HG02943 (cell line): ENCODE data around the gene ADD3.
"Not testable (repeated sequence)": the region's sequence is repeated elsewhere in the genome, so short reads cannot be mapped to it uniquely, and the experiment has no call there.

Source experiments
- ATAC-seq: cut with Tn5 transposase; IDR thresholded peaks from one replicate; pipeline ENCODE4 v1.9.1; 2021; ENCODE audit warnings: mild to moderate bottlenecking, low read depth, moderate library complexity; ENCODE audit not compliant: unreplicated experiment

Gene ADD3

DNA sequence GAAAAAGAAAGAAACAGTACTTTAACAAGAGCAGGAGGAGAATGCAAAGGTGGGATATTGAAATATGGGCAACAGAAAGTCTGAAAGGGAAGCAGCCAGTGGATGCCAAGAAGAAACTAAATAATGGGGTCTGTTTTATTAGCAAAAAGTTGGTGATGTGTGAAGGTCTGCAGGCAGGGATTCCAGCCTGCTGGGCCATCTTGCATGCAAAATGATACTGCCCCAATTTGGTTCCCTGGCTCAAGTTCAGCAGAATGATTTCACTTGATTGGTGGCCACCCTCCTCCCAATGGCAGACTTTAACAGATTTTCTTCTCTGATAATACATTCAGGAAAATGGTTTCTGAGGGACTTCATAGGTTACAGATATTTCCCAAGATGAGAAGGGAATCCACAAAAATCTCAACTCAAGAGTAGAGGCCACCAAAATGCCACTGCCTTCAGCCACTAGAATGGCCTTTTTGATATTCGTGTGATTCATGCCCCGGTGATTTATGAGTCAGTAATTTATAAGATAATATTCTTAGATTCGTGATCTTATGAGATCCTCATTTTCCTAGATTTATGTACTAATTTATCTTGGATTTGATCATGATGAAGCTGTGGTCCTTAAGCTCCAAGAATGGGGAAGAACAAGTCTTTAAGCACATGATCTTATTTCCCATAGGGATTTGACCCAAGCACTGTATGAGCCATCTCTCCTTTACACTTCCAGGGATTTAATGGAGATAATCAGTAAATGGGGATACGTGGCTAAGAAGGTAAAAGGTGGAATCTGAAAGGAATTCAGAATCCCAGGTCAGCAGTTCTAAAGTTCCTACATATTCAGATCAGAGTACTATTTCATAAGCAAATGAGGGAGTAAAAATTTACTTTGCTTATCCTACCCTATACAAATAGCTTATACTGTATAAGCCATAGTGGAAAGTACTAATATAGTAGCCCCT, 32.3 kb upstream of the ADD3 start:
- ATAC-seq = no peak

DNA sequence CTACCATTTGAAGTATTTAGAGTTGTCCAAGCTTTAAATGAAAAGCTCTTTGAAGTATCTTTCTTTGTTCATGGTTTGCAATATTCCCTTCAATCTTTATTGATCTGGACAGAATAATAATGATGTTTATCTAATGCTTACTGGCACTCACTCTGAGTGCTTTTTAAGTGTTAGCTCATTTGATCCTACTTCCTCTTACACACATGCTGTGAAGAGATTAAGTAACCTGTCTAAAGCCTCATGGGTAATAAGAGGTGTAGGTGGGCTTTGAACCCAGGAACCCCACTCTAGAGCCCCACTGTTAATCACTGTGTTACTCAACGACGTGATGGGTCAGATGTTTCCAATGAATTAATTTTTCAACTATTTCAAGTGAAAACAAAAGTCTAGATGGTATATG, 31.1 kb upstream of the ADD3 start:
- ATAC-seq = no peak

DNA sequence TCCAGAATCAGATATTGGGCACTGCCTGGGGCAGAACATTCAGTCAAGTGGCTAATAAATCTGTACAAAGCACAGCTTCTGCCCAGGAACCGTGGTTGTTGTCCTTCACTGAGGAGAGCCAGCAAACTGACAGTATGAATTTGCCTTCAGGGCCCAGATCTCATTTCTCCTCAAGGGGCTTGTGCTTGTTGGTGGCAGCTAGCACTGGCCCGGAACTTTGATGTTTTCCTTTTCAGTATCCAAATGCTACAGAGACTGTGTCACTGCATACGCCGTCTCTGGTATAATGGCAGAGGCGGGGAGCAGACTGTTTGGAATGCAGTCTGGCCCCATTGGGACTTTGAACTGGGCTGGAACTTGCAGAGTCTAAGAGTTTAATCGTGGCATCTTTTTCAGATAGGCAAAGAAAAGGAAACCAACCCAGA, 30.4 kb upstream of the ADD3 start:
- no peak for ATAC-seq

DNA sequence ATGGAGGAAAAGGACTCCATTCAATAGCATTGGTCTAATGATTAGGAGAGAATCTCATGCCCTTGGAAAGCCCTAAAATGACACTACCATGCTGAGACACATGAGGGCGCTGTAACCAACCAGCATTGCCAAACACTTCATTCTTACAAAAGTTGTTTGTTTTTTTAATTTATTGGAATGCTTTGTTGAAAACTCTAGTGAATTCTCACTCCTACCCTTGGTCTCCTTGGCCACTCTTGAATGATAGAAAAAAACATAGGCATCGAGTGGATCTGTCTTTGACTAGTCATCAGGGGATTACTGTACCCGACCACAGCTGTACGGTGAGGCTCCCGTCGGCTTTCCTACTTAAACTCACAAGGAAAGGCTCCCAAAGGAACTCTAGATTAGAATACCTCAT, 29.3 kb upstream of the ADD3 start:
- ATAC-seq = no peak

DNA sequence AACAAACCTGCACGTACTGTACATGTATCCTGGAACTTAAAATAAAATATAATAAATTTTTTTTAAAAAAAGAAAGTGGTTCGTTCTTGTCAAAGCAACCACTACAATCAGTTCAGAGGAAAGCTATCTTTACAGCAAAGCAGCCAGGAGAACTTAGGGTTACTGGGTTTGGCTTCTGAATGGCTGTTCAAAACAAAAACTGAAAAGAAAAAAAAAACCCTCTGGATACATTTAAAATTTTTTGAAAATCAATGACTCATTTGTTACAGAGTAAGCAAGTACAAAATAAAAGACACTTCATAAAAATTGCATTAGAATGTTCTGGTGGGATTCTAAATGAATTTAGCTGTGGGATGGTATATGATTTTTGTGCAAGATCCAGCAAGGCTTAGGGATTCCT, 28.6 kb upstream of the ADD3 start:
- no peak for ATAC-seq

DNA sequence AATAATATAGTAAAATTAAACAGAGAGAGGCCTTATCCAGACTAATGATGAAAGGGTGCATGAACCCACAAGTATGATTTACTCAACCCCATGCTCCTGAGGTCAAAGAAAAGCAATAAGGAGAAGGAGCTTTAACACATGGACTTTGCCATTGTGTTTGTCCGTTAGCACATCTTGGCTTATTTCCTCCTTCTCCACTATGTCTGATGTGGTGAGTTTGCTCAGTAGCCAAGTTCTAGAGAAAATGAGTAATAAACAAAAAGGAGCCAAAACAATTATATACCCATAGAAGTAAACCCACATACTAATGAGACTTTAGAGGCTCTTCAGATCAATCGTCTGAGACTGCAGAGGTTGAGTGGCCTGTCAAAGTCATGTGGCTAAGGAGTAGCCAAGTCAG, 26.1 kb upstream of the ADD3 start:
- ATAC-seq = no peak

DNA sequence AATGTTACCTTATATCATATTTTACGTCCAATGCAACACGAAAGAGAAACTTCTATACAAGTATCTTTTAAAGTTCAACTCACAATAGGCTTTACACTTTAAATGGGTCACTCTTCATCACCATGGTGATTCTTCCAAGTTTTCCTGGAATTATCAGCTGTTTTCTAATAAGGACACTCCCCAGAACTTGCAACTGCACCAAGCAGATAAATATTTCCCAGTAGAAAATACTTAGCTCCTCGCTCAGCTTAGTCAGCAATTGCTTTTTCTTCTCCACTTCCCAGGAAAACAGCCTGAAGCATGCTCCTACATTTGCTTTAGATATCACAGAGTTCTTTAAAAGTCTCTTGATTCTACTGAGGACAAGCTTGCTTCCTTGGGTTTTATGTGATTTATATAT, 25.7 kb upstream of the ADD3 start:
- no peak for ATAC-seq

DNA sequence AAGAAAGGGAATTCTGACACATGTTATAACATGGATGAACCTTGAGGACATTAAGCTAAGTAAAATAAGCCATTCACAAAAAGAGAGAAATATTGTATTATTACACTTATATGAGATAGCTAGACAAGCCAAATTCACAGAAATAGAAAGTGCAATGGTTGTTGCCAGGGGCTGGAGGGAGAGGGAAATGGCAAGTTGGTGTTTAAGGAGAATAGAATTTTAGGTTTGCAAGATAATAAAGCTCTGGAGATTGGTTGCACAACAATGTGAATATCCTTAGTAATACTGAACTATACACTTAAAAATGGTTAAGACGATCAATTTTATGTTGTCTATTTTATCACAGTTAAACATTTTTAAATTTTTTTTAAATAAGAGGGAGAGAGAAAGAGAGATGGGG, 25.0 kb upstream of the ADD3 start:
- ATAC-seq = no peak

DNA sequence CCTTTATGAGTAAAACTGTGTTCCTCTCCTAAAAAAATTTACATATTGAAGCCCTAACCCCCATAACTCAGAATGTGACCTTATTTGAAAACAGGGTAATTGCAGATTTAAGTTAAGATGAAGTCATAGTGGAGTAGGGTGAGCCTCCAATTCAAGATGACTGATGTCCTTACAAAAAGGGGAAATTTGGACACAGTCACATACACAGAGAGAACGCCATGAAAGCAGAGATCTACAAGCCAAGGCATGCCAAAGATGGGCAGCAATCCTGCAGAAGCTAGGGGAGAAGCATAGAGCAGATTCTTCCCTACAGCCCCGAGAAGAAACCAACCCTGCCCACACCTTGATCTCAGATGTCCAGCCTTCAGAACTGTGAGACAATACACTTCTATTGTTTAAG, 23.8 kb upstream of the ADD3 start:
- ATAC-seq = no peak

DNA sequence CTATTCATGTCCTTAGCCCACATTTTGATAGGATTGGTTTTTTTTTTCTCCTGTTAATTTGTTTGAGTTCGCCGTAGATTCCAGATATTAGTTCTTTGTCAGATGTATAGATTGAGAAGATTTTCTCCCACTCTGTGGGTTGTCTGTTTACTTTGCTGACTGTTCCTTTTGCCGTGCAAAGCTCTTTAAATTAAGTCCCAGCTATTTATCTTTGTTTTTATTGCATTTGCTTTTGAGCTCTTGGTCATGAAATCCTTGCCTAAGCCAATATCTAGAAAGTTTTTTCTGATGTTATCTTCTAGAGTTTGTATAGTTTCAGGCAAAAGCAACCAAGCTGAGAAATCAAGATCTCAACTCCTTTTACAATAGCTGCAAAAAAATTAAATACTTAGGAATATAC, 22.0 kb upstream of the ADD3 start:
- ATAC-seq = not testable (repeated sequence)

DNA sequence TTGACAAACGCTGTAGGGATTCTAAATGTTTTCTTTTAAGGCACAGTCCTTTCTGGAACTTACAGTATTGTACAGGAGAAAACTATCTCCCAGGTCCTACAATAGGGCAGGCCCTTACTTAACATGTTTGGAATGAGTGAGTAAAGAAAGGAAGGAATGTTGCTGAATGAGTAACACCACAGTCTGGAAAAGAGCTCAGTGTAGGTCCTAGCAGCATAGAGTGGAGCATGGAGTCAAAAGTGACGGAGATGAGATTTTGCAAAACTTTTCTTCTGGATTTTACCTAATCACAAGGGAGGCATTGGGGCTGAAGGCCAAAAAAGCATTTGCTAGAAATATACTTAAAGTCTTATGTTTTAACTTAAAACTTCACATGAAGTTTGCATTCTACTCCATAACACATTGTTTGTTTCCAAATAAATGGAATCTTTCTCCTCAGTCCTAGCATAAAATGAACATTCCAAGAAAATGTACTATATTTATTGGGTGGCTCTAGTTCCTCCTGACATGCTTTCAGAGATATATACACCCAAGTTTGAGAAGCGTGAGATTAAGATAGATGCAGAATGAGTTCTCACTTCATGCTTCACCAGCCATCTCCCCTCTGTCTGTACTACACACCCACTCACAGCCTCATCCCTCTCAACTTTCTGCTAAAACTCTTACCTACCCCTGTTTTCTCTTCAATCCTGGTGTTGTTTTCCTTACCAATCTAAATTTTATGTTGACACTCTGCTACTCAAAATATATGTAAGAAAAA, 20.2 kb upstream of the ADD3 start:
- ATAC-seq = no peak

DNA sequence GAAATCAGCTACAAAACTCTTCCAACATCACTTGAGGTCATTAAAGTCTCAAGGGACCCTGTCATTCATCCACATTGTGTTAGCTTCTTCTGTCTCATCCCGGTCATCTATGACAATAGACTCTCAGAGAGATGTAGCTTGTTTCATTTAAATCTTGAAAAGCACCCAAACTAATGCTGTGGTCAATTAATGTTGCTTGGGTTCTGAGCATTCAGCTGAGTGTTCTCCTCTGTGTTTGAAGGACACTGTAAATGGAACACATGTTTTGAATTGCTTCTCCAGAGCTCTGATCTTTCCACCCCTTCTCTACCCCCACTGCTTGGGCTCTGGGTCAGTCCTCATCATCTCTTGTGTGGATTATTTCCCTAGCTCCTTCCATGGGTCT, 19.6 kb upstream of the ADD3 start:
- no peak for ATAC-seq

DNA sequence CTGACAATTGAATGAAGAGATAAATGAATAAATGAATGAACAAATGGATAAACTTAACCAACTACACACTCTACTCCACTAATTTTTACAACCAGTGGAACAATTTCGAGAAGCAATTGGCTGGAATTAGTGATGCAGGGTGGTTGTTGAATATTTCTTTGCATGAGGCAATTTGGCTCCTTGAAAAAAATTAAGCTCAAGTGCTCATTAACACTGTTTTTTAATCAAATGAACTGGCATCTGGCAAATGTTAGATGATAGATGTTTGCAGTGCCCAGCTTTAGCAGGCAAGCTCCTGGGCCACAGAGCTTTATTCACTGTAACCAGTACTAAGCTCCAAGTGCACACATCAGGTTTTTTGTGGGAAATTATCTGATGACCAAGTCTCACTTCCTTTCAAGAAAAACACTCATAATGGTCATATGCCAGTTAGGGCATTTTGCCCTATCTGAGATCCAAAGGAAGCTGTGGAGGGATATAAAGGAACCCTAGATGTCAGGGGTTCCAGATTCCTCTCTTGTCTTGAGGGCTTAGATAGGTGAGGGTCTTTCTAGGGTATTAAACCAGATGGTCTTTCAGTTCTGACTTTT, 16.4 kb upstream of the ADD3 start:
- ATAC-seq = no peak

DNA sequence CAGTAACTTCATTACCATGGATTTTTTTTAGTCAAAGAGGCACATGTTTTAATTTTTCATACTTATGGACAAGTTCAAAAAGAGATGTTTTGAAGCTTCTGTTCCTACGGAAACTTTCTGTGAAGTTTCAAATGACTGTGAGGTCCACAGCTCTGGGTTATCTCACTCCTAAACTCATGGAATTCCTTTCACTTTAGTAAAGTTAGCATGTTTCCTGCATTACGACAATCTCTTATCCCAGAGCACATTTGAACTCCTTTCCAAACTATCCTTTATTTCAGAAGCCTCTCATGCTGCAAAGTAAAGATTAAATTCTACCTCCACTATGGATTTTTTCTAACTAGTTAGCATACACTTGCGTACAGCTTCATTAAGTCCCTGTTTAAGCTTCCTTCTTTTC, 15.3 kb upstream of the ADD3 start:
- no peak for ATAC-seq

DNA sequence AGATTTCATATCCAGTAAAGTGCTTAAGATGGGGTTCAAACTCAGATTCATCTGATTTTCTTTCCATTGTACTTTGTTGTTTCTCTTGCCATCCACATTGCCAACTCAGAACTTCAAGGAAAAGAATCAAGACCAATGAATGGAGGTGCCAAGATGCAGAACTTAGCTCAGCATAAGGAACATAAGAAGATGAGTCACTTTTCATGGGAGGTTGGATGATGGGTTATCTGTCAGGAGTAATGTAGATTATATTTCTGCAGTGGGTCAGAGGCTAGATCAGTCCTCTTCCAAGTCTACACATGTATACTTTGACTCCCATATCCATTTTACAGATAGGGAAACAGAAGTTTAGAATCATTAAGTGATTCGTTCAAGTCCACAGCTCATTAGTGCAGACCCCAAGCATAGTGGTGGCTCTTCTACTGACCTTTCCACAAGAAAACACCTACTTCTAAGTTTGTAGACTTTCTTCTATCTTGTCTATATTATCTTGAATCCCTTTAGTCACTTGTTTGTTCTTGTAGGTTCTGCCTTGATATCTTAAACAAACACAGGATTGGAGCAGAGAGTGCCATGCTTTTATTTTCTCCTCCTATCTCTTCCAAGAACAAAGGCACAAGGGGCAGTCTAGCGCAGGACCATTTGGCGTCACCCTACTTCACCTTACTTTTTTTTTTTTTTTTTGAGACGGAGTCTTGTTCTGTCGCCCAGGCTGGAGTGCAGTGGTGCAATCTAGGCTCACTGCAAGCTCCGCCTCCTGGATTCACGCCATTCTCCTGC, 14.0 kb upstream of the ADD3 start:
- ATAC-seq = no peak

DNA sequence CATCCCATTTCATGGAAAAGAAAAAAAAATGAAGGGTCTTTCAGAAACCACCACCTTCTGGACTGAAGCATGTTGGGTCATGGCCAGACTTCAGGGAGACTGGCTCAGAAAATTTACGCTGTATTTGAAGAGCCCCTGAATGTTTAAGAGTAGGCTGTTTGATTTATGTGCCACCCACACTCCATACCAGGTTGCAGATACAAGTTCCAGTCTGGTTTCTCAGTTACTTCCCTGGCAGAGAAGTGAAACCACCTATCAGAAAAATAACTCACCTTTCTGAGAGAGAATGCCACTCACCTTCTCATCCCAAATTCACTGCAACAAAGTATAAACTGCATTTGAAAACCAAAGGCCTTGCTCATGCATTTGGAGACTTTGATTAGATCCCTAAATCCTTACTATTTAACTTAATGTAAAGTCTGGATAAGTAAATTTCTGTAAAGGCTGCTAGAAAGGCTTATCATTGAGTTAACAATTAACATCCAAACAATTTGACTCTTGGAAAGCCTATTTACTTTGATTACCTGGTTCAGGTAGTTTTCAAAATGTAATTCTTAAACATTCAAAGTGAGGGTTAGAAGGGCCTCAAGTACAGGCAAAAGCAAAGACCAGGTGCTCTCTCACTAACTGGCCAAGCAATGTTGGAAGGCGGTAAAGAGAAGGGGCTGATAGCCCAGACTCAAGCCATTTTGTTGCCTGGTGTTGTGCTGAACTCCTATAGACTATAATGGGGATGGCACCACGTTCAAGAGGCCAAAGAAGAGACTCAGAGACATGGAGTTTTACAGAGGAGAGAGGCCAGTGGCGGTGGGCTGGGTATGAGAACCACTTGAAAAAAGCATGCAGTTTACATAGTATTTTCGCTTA, 12.8 kb upstream of the ADD3 start:
- ATAC-seq = no peak

DNA sequence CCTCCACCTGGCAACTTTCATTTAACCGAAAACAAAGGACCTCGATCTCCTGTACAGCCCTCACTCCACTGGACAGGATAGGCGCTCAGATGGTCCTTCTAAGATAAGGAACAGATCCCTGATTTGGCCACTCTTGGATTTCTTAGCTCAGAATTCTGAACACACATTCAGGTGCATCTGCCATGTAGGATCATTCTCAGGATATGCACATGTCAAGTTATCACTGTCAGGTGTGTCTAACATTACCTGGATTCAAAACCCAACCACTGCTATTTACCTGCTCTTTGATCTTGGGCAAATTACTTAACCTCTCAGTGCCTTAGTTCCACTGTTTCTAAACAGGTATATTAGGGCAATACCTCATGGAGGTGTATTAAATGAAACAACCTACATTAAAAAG, 12.2 kb upstream of the ADD3 start:
- ATAC-seq = no peak

DNA sequence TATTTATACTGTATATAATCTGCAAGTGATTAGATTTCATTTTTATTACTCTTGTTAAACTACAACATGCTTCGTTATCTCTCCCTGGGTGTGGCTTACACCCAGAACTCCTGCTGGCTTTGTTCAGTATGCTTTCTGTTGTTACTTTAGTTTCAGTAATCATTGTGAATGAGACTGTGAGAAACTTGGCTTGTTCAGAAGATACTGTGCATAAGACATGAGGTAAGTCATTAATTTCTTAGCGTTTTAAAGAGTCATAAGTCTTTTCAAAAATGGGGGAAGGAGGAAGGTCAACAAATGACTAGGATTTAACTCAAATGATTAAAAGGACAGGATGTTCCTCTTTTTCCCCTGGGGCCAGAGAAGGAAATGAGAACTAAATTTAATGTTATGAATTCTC, 11.6 kb upstream of the ADD3 start:
- ATAC-seq = peak; percentile 70

DNA sequence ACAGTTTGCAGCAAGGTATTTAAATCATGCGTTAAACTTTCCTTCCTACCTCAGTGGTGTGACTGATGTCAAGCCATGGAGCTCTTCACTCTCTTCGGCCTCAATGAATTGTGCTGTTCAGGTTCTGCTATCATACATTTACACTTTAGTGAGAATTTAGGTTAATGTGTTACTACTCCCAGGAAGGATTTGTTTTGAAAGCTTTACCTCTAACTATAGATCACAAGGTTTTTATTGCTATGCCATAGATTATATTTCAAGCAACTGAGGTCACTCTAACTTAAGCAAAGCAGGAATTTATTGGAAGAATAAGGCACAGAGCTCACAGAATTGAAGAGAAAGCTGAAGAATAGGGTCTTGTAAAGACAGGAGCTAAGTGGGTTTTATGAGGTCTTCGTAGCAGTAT, 11.0 kb upstream of the ADD3 start:
- ATAC-seq = peak; percentile 33

DNA sequence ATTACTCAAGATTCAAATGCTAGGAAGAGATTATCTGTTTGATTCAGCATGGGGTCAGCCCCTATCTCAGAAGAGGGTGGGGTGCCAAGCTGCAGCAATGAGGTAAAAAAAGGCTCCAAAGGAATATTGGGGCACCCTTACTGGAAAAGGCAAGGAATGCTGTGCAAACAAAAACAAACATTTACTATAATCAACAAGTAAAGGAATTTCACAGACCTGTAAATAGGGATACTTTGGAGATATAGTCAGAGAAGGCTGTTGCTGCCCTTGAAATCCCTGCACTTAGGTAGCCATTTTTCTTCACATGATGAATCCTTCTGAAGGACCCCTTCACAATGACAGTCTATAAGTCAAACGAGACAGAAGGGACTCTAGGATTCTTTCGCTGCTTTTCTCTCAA, 10.6 kb upstream of the ADD3 start:
- no peak for ATAC-seq
